HG03571 (cell line): ENCODE data around the gene LRRC4C.

Experiments
- ATAC-seq: cut with Tn5 transposase; IDR thresholded peaks from one replicate; pipeline ENCODE4 v1.9.1; 2021; ENCODE audit not compliant: unreplicated experiment

The LRRC4C gene

DNA sequence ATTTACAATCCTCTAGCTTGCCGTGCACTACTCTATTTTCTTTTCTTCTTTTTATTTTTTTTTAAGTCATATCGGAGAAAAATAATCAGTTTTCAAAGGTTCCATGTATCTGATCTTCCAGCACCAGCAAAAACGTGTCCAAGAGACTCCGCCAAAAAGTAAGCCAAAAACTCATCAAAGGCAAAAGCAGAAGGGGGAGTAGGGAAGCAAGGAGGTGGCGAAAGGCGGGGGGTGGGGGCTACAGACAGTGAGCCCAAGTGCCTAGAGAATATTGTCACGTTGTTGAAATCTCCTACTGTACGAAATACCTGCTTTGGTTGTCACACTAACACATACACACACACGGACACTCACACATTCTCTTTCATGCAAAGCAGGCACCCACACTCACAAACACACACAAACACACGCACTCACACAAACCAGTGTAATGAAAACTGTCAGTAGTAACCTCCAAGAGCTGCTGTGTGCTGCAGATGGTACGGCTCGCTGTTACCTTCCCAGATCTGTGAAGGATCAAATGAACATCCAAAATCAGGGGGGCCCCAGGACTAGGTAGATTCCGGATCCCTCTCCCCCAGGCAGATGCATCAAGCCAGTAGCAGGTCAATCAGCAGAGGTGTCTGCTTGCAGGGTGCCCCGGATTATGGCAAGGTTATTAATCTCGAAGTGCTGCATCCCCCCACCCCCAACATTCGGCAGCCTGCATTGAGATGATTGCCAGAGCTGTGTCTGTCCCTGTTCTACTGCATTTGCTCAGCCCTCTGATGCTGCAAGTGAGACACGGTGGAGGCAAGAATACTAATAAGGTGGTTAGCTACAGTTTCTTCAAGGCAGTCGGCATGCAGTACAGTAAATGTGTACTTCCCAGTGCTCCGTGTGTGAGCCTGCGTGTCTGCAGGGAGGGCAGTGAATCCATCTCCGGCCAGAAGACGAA is at the start of gene LRRC4C:
Gene LRRC4C, minus strand, starts transcription at position 188 of the 937 bp plus-strand sequence.
- ATAC-seq: no peak

- ATAC-seq: no peak
These were observed 48.7 kb upstream of the LRRC4C start for GRCh38 chr11:41508121-41508520.

DNA sequence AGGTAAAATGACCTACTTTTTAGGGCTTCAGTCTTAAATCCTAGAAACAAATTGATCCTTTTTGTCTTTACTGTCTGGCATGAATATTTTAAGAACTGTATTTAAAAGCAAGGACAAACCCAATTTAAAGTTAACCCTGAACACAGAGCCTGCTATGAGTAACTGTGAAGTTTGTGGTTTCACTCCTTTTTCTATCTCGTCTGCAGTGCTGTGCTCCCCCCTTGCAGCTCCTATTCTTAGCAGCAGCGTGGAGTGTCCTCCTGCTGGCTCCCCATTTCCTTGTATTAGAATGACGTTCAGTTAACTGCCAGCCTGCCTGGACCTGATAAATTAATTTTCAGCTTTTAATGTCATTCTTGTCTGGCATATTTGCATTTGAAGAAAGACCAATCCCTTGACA is 40.0 kb upstream of the LRRC4C start:
- no peak for ATAC-seq

- no peak for ATAC-seq
These were observed 39.3 kb upstream of the LRRC4C start for GRCh38 chr11:41498726-41499125.

- ATAC-seq: no peak
These were observed 38.5 kb upstream of the LRRC4C start for GRCh38 chr11:41497974-41498373.

DNA sequence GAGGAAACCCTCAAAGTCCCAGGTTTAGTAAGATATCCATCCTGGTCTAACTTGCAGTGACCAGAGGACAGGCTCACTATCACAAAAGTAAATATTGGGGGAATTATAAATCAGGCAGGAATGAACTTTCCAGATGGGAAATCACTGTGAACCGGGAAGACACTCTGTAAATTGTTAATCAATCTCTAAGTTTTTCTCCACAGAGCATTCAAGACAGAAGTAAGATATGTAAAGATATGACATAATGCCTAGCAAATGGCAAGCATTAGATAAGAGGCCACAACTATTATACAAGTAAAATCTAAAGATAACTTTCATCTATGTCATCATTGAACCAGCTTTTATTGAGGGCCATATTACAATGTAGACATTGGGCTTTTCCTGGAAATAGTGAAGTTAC is 35.3 kb upstream of the LRRC4C start:
- no peak for ATAC-seq

- no peak for ATAC-seq
These were observed 27.0 kb upstream of the LRRC4C start for GRCh38 chr11:41486424-41486823.

- ATAC-seq: no peak
These were observed 24.5 kb upstream of the LRRC4C start for GRCh38 chr11:41483956-41484355.

GRCh38 chr11:41479179-41479578 is 19.7 kb upstream of the LRRC4C start:
- ATAC-seq: no peak

GRCh38 chr11:41461057-41461681 is 1.7 kb upstream of the LRRC4C start:
- ATAC-seq: no peak

- no peak for ATAC-seq
These were observed 811 bp downstream of the LRRC4C start for GRCh38 chr11:41458641-41459040.

DNA sequence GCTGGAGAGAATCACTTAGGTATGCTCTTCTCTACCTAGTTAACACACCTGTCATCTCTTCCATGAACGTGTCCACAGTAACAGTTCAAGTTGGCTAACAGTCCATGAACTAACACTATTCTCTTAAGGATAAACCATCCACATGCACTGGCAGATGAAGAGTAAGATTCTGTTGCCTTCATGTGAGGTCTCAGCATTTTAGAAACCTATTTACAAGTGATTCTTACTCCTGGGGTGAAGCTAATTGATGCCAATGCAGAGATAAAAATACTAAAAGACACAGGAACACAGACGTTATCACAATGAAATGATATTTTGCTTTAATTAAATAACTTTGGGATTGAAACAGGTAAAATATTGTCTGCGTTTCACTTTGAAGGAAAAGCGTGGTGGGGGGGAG is 1.3 kb downstream of the LRRC4C start:
- ATAC-seq: no peak

GRCh38 chr11:41457216-41458014 is 2.0 kb downstream of the LRRC4C start:
- no peak for ATAC-seq

DNA sequence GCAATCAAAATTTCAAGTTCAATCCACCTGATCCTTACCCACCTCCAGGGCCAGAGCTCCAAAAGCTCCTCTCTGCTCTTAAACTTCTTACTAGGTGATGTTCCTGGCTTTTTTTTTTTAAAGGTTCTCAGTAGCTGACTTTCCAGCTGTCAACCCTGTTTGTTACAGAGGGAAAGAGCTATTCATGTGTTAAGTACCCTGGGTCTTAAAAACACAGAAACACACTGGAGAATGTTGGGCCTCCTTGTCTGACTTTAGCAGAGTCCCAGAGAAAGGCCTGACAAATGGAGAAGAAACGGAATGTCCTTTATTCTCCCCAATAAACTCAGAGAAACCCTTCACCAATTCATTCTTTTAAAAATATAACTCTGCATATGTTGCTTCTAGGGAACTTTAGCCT is 3.2 kb downstream of the LRRC4C start:
- ATAC-seq: no peak

GRCh38 chr11:41451011-41451410 is 8.4 kb downstream of the LRRC4C start:
- no peak for ATAC-seq

- ATAC-seq: no peak
These were observed 9.9 kb downstream of the LRRC4C start for GRCh38 chr11:41449483-41450050.

DNA sequence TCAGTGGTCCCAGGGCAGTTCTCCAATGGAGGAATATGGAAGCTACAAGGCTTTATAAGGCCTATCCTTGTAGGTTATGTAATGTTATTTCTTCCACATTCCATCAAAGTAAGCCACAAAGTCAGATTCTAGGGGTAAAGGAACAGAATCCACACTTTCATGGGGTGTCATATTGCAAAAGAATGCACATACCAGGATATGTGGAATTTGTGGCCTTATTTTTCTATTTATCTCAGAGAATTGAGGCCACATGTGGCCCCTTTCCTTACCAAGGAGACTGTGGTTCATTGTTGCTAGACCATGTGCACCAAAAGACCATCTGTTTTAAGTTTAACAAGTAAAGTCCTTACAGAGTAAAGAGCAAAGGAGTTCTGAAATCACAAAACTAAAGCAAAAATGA is 12.9 kb downstream of the LRRC4C start:
- ATAC-seq: no peak

DNA sequence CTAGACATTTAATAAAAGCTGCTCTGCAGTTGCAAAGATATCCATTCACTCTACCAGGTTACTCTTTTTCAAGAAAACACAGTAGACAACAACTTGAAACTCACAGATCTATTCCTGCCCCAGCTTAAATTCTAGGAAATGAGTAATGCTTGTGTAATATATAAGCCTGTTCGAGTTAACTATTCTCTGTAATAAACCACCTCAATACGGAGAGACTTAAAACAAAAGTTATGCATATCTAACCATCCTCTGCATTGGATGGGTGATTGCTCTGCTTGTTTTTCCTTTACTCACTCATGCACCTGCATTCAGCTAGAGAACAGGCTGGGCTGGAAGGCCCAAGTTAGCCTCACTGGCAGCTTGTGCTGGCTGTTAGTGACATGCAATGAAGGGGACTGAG is 13.3 kb downstream of the LRRC4C start:
- ATAC-seq: no peak

GRCh38 chr11:41437006-41437490 is 22.4 kb downstream of the LRRC4C start:
- no peak for ATAC-seq

DNA sequence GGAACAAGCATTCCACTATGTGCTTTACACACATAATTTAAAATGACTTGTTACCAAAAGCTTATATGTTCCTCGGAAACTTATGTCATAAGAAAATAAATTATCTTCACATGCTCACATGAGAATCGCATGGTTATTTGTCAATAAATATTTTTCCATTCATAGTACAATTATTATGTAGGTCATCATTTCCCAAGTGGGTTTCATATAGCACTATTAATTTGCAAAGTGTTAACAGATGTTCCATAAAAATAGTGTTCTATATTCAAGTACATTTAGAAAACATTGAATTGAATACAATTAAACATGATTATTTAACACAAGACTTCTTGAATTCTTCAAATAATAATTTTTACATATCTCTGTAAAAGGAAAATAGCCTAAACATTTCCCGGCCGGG is 23.9 kb downstream of the LRRC4C start:
- no peak for ATAC-seq

DNA sequence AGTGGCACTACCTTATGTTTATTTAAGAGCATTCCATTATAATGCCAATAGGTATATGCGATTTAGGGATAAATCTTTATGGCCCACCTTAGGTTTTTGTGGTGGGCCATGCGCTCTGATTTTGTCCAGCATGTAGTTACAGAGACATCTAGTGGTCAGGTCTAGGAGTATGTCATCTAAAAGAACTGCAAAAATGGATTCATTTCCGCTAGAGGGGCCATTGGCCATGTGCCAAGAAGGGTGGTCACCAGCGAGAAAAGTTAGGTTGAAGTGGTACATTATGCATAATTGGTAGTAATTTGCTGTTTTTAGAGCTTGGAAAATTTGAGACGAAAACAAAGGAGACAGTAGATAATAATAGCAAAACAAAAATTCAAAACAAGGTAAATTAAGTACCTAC is 27.7 kb downstream of the LRRC4C start:
- ATAC-seq: no peak
